NCI-H1436 (cell line): ENCODE data around the gene ATP8B4.

ENCODE experiments used
- DNase-seq: peaks from one replicate; lab custom pipeline; 2025; lab: John Stamatoyannopoulos, UW

ATP8B4 gene

GRCh38 chr15:49898097-49898496, 220.9 kb downstream of the ATP8B4 start:
- no peak for DNase-seq

- DNase-seq = no peak
These were observed 223.4 kb downstream of the ATP8B4 start for GRCh38 chr15:49895347-49896223.

- no peak for DNase-seq
These were observed 228.3 kb downstream of the ATP8B4 start for GRCh38 chr15:49890689-49891088.

- no peak for DNase-seq
These were observed 229.5 kb downstream of the ATP8B4 start for GRCh38 chr15:49889536-49889935.

GRCh38 chr15:49888734-49889133, 230.3 kb downstream of the ATP8B4 start:
- DNase-seq = no peak

GRCh38 chr15:49888323-49888693, 230.7 kb downstream of the ATP8B4 start:
- DNase-seq = no peak

GRCh38 chr15:49887659-49888322, 231.2 kb downstream of the ATP8B4 start:
- no peak for DNase-seq

GRCh38 chr15:49883121-49883520, 235.9 kb downstream of the ATP8B4 start:
- no peak for DNase-seq

GRCh38 chr15:49881866-49882265, 237.2 kb downstream of the ATP8B4 start:
- DNase-seq = no peak

GRCh38 chr15:49881433-49881832, 237.6 kb downstream of the ATP8B4 start:
- no peak for DNase-seq

GRCh38 chr15:49877873-49878521, 241.0 kb downstream of the ATP8B4 start:
- no peak for DNase-seq

GRCh38 chr15:49877117-49877872, 241.7 kb downstream of the ATP8B4 start:
- DNase-seq = no peak

GRCh38 chr15:49876401-49877038, 242.5 kb downstream of the ATP8B4 start:
- no peak for DNase-seq

- no peak for DNase-seq
These were observed 243.6 kb downstream of the ATP8B4 start for GRCh38 chr15:49875392-49875791.

GRCh38 chr15:49870472-49870871, 248.6 kb downstream of the ATP8B4 start:
- DNase-seq = no peak

- no peak for DNase-seq
These were observed 250.7 kb downstream of the ATP8B4 start for GRCh38 chr15:49868348-49868747.

- DNase-seq = no peak
These were observed 252.9 kb downstream of the ATP8B4 start for GRCh38 chr15:49865925-49866757.

- no peak for DNase-seq
These were observed 254.8 kb downstream of the ATP8B4 start for GRCh38 chr15:49864251-49864650.

- DNase-seq = no peak
These were observed 255.4 kb downstream of the ATP8B4 start for GRCh38 chr15:49863431-49864224.

- DNase-seq = no peak
These were observed 258.9 kb downstream of the ATP8B4 start for GRCh38 chr15:49860101-49860500.
